AG10803 (cell line): ENCODE results near the gene MUC20.

ENCODE experiments used
- DNase-seq: peaks from one replicate; pipeline ENCODE4 v3.0.0; 2010; ENCODE audit warnings: low read depth
- H3K4me3 ChIP-seq: 2 replicates; pipeline ENCODE4 v1.5.1; 2011; ENCODE audit warnings: mild to moderate bottlenecking, low read length, control low read depth
- TF ChIP-seq, protein P1 (sequence below): conservative IDR thresholded peaks from 2 replicates; pipeline ENCODE4 v1.5.1; 2011; ENCODE audit warnings: mild to moderate bottlenecking, low read length, control low read depth, inconsistent platforms

The MUC20 gene

DNA sequence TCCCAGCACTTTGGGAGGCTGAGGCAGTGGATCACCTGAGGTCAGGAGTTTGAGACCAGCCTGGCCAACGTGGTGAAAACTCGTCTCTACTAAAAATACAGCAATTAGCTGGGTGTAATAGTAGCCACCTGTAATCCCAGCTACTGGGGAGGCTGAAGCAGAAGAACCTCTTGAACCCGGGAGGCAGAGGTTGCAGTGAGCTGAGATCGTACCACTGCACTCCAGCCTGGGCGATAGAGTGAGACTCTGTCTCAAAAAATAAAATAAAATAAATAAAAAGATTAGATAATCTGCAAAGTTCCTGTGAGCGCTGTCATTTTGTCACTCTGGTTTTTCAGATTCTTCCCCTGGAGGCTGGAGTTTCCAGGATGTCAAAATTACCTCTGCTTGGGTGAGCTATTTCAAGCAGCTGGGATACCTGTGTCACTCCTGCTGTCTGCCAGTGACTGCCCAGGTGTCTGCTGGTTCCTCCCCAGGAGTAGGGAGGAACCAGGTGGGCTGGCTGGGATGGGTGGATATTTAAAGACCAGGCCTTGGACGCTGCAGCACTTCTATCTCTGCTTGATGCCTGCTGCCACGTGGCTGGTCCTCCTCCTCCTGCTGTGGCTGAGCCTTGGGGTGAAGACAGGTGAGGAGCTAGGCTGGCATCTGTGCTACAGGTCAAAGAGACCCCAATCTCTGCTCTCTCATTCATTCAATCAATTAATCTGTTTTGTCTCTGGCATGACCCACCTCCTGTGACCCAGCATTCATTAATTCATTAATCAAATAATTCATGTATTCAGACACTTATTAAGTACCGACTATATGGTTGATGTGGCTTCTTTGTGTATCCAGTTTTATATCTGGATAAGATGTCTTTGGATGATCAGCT is 19.5 kb upstream of the MUC20 start:
- TF ChIP-seq, protein P1, sequence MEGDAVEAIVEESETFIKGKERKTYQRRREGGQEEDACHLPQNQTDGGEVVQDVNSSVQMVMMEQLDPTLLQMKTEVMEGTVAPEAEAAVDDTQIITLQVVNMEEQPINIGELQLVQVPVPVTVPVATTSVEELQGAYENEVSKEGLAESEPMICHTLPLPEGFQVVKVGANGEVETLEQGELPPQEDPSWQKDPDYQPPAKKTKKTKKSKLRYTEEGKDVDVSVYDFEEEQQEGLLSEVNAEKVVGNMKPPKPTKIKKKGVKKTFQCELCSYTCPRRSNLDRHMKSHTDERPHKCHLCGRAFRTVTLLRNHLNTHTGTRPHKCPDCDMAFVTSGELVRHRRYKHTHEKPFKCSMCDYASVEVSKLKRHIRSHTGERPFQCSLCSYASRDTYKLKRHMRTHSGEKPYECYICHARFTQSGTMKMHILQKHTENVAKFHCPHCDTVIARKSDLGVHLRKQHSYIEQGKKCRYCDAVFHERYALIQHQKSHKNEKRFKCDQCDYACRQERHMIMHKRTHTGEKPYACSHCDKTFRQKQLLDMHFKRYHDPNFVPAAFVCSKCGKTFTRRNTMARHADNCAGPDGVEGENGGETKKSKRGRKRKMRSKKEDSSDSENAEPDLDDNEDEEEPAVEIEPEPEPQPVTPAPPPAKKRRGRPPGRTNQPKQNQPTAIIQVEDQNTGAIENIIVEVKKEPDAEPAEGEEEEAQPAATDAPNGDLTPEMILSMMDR = no peak
- DNase-seq = no peak
- no peak overlapping the region for H3K4me3 ChIP-seq

DNA sequence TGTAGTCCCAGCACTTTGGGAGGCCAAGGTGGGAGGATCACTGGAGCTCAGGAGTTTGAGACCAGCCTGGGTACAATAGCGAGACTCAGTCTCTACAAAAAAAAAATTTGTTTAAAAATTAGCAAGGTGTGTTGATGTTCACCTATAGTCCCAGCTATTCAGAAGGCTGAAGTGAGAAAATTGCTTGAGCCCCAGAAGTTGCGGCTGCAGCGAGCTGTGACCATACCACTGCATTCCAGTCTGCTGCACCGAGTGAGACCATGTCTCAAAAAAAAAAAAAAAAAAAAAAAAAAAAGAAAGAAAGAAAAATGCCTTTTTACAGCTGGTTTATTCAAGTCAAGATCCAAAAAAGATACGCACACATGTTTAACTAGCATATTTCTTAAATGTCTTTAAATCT is 17.0 kb upstream of the MUC20 start:
- TF ChIP-seq, protein P1 = no peak
- no peak for DNase-seq
- H3K4me3 ChIP-seq = no peak overlapping the region

DNA sequence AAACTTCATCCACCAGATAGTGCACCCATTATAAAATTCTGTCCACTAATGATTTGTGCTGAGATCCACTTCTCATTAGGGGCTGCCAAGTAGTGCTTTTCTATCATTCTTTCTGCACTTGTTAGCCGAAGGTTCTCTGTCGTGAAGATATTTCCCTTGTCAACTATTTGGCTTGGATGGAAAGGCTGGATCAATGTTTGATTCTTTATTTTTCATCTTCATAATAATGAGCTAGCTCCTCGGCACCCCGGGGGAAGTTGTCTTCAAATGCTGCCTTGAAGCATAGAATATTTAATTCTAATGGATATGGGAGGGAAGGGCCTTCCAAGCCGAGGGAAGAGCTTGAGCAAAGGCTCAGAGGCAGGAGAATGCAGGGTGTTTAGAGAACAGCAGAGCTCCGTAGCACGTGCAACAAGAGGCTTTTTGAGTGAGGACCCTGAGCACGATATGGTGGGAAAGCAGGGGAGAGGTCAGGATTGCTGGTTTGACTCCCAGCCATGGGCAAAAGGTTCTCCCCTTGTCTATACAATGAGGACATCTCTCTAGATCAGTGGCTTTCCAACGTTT is 16.3 kb upstream of the MUC20 start:
- DNase-seq = no peak

DNA sequence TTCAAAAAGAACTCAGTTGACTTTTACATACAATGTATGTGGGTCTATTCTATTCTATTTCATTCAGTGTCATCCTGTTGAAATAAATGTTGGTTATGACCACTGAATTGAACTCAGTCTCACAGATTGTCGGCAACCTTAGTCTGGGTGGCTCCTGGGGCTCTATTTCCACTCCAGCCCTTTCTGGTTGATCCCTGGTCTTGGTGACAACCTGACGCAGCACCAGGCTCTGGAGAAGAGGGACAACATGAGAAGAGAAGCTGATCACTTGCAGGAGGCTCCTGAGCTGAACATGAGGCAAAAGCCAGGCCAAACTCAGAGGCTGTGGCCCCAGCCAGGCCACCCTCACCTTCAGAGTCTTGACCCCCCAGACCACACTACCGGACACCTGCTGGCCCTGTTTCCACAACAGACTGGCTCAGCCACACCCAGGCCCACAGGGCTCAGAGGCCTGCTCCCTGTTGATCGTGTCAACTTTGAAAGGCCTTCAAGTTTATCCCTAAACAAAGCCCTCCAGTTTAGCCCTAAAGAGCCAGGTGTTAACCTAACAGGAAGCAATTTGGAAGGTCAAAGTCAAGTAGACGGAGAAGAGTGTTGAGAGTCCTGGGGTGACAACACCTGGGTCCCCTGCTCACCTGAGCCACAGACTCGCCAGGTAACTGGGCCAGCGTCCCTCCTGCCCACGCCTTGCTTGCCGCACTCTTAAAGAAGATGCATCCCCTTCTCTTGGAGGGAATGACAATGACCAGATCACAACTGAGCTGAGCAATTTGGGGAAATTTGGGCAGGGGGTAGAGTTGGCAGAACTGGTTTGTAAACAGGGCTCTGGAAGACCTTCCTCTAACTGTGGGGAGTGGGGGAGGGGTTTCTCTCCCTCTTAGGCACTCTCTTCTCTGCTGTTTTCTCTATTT is 15.4 kb upstream of the MUC20 start:
- DNase-seq = no peak
- no peak overlapping the region for H3K4me3 ChIP-seq
- TF ChIP-seq, protein P1 = no peak

More for the DNA sequence above, 16.3 kb upstream of the MUC20 start:
- no peak overlapping the region for H3K4me3 ChIP-seq
- TF ChIP-seq, protein P1 = no peak

DNA sequence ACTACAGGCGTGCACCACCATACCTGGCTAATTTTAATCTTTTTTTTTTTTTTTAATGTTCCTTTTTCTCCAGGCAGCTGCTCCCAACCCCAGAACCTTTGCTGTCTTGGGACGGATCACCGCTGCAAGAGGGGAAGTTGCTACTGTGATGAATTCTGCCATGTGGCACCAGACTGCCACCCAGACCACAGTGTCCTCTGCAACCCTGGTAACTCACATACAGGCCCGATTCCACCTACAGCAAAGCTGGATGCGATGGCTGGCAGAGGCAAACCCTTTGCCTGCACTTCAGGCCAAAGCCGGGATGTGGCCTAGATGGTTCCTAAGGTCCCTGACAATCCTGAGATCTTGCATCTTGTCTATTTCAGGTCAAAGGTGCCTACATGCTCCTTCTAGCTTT is 12.7 kb upstream of the MUC20 start:
- no peak for DNase-seq

DNA sequence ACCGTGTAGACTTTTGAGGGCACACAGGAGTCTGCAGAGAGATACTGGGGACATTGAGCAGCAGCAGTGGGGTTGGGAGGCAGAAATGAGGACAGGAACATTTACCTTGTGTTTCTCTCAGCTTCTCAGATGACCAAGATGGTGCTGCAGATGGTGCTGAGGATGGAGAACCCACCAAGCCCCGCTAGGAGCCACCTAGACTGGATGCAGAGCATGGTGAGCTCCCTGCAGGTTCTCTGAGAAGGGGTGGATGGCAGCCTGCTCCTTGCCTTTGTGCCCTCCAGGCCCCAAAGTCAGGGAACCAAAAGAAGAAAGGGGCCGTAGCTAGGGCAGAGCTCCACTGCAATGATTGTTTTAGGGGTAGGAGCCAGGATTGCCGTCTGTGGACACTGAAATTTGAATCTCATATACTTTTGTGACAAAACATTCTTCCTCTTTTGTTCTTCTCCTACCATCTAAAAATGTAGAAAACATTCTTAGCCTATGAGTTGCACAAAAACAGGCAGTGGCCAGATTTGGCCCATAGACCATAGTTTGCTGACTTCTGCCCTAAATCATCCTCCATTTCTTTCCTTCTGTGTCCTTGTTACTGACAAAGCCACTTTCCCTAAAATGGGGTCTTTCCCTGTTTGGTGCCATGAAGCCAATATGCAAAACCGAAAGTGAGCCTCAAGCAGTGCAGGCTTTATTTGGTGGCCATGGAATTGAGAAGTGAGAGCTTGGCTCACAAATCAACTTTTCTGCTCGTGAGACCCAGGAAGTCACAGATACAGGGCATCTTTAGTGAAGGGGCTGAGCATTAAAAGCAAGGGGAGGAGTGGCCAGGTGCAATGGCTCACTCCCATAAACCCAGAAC is 11.9 kb upstream of the MUC20 start:
- TF ChIP-seq, protein P1 = no peak
- no peak overlapping the region for H3K4me3 ChIP-seq
- DNase-seq = peak; percentile 70

More for the DNA sequence above, 12.7 kb upstream of the MUC20 start:
- TF ChIP-seq, protein P1 = no peak
- no peak overlapping the region for H3K4me3 ChIP-seq
